ENCODE data around the gene ABCB4.

DNA sequence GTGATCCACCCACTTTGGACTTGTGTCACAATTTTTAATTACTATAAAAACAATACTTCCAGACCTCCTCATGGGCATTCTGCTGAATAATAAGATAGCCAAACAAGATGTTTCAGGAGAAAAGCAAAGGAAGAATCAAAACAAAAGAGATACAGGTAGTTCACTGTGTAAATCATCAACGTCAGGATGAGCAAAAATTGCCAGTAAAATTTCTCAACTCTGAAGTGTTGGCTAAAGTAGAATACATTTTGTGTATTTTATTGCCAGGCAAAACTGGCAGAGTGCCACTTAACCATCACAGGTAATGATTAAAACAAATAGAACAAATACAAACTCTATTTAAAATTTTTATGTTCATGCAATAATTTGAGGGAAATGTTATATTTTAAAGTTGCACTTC, 24.8 kb downstream of the ABCB4 start:
- TF ChIP-seq CTCF (IDR thresholded peaks at IDR 0.05) (no peak), ZFX (IDR thresholded peaks at IDR 0.05; ENCODE audit: borderline replicate concordance) (no peak)

Measured in 22Rv1 (cell line).